GM19468 (cell line): ENCODE data around the gene CDH13.

ENCODE experiments used
- ATAC-seq: cut with Tn5 transposase; IDR thresholded peaks from one replicate; pipeline ENCODE4 v1.9.1; 2021; ENCODE audit warnings: mild to moderate bottlenecking, moderate library complexity, moderate number of reproducible peaks; ENCODE audit not compliant: unreplicated experiment; ENCODE audit errors: extremely low read depth

The CDH13 gene

GRCh38 chr16:83197450-83197849, 570.7 kb downstream of the CDH13 start:
- ATAC-seq: no peak

GRCh38 chr16:83198977-83199376, 572.2 kb downstream of the CDH13 start:
- no peak for ATAC-seq

- no peak for ATAC-seq
These were observed 573.4 kb downstream of the CDH13 start for GRCh38 chr16:83200005-83200779.

- ATAC-seq: no peak
These were observed 575.0 kb downstream of the CDH13 start for GRCh38 chr16:83201748-83202147.

GRCh38 chr16:83205896-83206295, 579.1 kb downstream of the CDH13 start:
- no peak for ATAC-seq

GRCh38 chr16:83206426-83206825, 579.7 kb downstream of the CDH13 start:
- no peak for ATAC-seq

GRCh38 chr16:83211711-83212110, 584.9 kb downstream of the CDH13 start:
- ATAC-seq: no peak

- ATAC-seq: no peak
These were observed 585.6 kb downstream of the CDH13 start for GRCh38 chr16:83212301-83212841.

GRCh38 chr16:83214671-83215070, 587.9 kb downstream of the CDH13 start:
- no peak for ATAC-seq

- ATAC-seq: no peak
These were observed 588.7 kb downstream of the CDH13 start for GRCh38 chr16:83215406-83216001.

GRCh38 chr16:83219285-83219684, 592.5 kb downstream of the CDH13 start:
- no peak for ATAC-seq

GRCh38 chr16:83220066-83220465, 593.3 kb downstream of the CDH13 start:
- ATAC-seq: no peak

GRCh38 chr16:83224642-83225041, 597.9 kb downstream of the CDH13 start:
- no peak for ATAC-seq

- no peak for ATAC-seq
These were observed 600.6 kb downstream of the CDH13 start for GRCh38 chr16:83227336-83227735.

GRCh38 chr16:83231729-83232128, 605.0 kb downstream of the CDH13 start:
- no peak for ATAC-seq

GRCh38 chr16:83233153-83233552, 606.4 kb downstream of the CDH13 start:
- ATAC-seq: no peak

GRCh38 chr16:83238949-83239691, 612.4 kb downstream of the CDH13 start:
- no peak for ATAC-seq

- no peak for ATAC-seq
These were observed 617.3 kb downstream of the CDH13 start for GRCh38 chr16:83244057-83244456.

- no peak for ATAC-seq
These were observed 618.3 kb downstream of the CDH13 start for GRCh38 chr16:83245061-83245460.

- no peak for ATAC-seq
These were observed 621.1 kb downstream of the CDH13 start for GRCh38 chr16:83247767-83248372.
